ENCODE data around the gene PCDHB2. TPM values are rescaled to one million over a fixed set of nuclear protein-coding genes. Genes with fewer than 3 reads are reported as not detected.
"Not testable (repeated sequence)": the region's sequence is repeated elsewhere in the genome, so short reads cannot be mapped to it uniquely, and the experiment has no call there.

PCDHB2 gene
- total and polyA plus RNA-seq, 11 donors, result 0.50 to 4.3 (median 2.3) TPM

GRCh38 chr5:141119250-141119649 lies 24.8 kb downstream of the PCDHB2 start:
- ATAC-seq (no peak), DNase-seq (no peak)
- Histone ChIP-seq H3K36me3 (no peaks in the 10 kb centered on the region), H3K4me1 (no peaks in the 10 kb centered on the region), H3K27ac (no peak overlapping the region), H3K4me3 (no peak overlapping the region), H3K9me3 (peaks cover 0 to 91% (median 24%) of the 10 kb centered on the region in 12 donors), H3K27me3 (peaks cover 0 to 13% (median 0%) of the 10 kb centered on the region in 9 donors)
- intact Hi-C loops (cut with DNase I), result no loop called here
- TF ChIP-seq POLR2A (IDR thresholded peaks at IDR 0.05) (no peak), CTCF (IDR thresholded peaks at IDR 0.05) (no peak)
- 28 to 48% (median 42%) methylated on average over 2 of the region's 2 CpGs for WGBS, 4 donors

- Histone ChIP-seq H3K9me3 (peaks cover 0 to 82% (median 9%) of the 10 kb centered on the region in 12 donors), H3K4me1 (no peaks in the 10 kb centered on the region), H3K4me3 (peak within 1 kb of the TSS in 10 of 12 donors; percentile 11 to 52 (median 40)), H3K36me3 (no peaks in the 10 kb centered on the region), H3K27ac (peak within 1 kb of the TSS in 2 of 12 donors; percentile 26), H3K27me3 (peaks cover 0 to 13% (median 0%) of the 10 kb centered on the region in 9 donors)
- peak in 2 of 5 donors; percentile 31 to 69 for DNase-seq
- no peak for ATAC-seq
- no peak for TF ChIP-seq POLR2A (IDR thresholded peaks at IDR 0.05)
- peak in 9 of 12 donors; percentile 6 to 52 (median 40) for TF ChIP-seq CTCF (IDR thresholded peaks at IDR 0.05)
- 13 to 20% (median 15%) methylated on average over 16 of the region's 16 CpGs for WGBS, 4 donors
- intact Hi-C loops (cut with DNase I), result no loop called here
Measured at GRCh38 chr5:141121563-141121962, 27.1 kb downstream of the PCDHB2 start, which contains the start of gene PCDHB4. Gene PCDHB4, plus strand, starts transcription at chr5:141121818. Its CDS starts 181 bp downstream, at chr5:141121999.

- intact Hi-C loops (cut with DNase I), result no loop called here
- peak in 1 of 4 donors; percentile 16 for ATAC-seq
Measured at GRCh38 chr5:141121985-141122384, 27.6 kb downstream of the PCDHB2 start.

GRCh38 chr5:141123396-141124135 lies 29.2 kb downstream of the PCDHB2 start:
- intact Hi-C loops (cut with DNase I); DNase-seq; H3K36me3 ChIP-seq; H3K4me3 ChIP-seq; ATAC-seq; H3K27ac ChIP-seq; H3K4me1 ChIP-seq: not testable (repeated sequence)
- 30 to 41% (median 36%) methylated on average over 16 to 66 of the region's 73 CpGs for WGBS, 4 donors
- Histone ChIP-seq H3K27me3 (peaks cover 0 to 13% (median 2%) of the 10 kb centered on the region in 9 donors), H3K9me3 (peaks cover 0 to 83% (median 6%) of the 10 kb centered on the region in 12 donors)

More at GRCh38 chr5:141121985-141122384, 27.6 kb downstream of the PCDHB2 start:
- no peaks in the 10 kb centered on the region for H3K4me1 ChIP-seq
- no peaks in the 10 kb centered on the region for H3K36me3 ChIP-seq
- peaks cover 0 to 82% (median 6%) of the 10 kb centered on the region in 12 donors for H3K9me3 ChIP-seq
- peak in 1 of 5 donors; percentile 47 for DNase-seq
- peak overlapping the region in 2 of 12 donors; percentile 26 for H3K27ac ChIP-seq
- H3K4me3 ChIP-seq, result peak overlapping the region in 10 of 12 donors; percentile 11 to 52 (median 40)
- H3K27me3 ChIP-seq, result peaks cover 0 to 13% (median 0%) of the 10 kb centered on the region in 9 donors
- 33 to 55% (median 37%) methylated on average over 12 of the region's 12 CpGs for WGBS, 4 donors
- TF ChIP-seq POLR2A (IDR thresholded peaks at IDR 0.05) (no peak), CTCF (IDR thresholded peaks at IDR 0.05) (no peak)

Data from heart left ventricle (tissue), 16 donors.